ENCODE data around the gene ZNF652.
"Not testable (repeated sequence)": the region's sequence is repeated elsewhere in the genome, so short reads cannot be mapped to it uniquely, and the experiment has no call there.

The ZNF652 gene

DNA sequence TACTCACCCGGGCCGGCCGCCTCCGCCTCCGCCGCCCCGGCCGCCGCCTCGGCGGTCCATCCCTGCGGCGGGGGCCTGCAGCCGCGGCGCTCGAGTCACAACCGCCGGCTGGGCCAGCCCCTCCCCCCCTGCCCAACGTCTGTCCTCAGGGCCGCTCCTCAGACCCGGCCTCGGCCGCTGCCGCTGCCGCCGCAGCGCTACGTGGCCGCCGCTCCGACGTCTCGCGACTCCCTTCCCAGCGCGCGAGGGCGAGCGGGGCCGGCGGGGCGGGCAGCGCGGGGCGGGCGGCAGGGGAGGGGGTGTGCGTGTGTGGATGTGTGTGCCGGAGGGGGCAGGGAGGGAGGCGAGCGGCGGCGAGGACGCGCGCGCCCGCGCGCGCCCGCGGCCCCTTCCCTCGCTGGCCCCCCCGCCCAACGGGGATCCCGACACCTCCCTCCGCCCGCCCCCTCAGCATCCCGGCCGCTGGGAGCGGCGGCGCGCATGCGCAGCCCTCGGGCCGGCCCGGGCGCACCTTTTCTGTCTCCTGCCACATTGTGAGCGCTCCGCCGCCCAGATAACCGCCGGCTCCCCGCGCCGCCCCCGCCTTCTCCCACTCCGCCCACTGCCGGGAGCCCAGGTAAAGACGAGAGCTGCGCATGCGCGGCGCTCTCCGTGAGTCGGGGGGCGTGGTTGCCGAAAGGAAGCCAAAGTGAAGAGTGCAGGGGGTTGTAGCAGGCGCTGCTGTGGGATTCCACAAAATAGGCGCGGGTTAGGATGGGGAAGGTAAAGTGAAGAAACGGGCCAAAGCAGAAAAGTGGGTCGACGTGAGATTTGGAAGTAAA is at the start of gene ZNF652:
ZNF652 (minus strand) TSS at position 349 of the 821 bp plus-strand sequence. CDS start 44,525 bp downstream, outside the sequence.
- DNase-seq: peak; percentile 99

- peak; percentile 58 for DNase-seq
These were observed 47.0 kb upstream of the ZNF652 start for GRCh38 chr17:49409066-49409465.

DNA sequence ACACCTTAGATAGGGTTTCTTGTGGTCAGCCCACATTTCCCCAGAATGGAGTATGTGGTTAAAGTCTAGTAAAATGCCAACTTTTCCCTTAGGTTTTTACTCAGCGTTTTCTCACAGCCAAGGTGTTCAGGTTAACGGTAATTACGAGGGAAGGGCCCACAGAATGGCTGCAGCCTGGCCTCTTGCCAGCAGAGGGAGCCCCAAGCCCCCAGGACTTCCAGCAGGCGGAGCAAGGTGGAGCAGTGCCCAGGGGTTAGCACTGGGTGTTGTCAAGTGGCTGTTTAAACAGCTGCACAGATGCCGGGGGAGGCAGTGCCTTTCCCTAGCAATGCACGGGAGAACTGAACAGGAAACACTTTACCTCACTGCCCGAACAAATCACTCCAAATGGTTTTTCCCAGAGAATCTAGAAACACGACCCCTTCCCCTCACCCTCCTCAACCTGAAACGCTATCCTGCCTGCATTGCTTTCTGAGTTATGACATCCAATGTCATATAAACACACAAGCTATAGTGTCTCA is 46.0 kb upstream of the ZNF652 start:
- DNase-seq: peak; percentile 99

- DNase-seq: no peak
These were observed 45.0 kb upstream of the ZNF652 start for GRCh38 chr17:49407086-49407485.

- DNase-seq: no peak
These were observed 44.5 kb upstream of the ZNF652 start for GRCh38 chr17:49406421-49407061.

DNA sequence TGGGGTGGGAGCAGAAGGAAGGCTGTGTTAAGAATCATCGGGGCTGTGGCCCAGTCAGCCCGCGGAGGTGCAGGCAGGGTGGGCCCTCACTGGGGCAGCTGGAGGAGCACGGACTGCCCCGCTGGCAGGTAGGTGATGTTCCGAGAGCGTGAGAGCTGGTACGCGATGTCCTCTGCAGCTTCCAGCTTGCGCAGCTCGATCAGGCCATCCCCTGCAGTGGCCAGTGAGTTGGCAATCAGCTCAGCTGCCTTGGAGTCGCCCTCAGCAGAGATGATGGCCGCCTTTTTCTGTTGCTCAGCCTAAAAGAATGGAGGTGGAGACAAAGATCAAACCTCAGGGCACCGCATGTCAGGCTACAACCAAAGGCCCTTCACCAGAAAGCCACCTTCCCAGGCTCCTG is 42.9 kb upstream of the ZNF652 start:
- DNase-seq: no peak

DNA sequence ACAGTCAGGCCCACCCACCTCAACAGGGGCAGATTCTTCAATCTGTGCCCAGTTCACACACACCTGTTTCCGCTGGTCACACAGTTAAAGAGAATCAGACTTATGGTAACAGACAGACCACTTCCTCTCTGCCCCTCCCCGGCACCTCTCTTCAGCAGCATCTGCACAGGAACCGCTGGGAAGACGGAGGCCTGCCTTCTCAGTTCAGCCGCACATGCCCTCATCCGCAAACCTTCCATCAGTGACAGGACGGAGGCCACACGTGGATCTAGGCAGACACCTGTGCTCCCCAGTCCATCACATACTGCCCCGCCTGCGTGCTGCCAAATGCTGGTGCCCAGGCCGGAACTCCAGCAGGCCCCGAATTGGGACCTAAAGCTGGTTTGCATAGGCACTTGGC is 42.3 kb upstream of the ZNF652 start:
- DNase-seq: no peak

DNA sequence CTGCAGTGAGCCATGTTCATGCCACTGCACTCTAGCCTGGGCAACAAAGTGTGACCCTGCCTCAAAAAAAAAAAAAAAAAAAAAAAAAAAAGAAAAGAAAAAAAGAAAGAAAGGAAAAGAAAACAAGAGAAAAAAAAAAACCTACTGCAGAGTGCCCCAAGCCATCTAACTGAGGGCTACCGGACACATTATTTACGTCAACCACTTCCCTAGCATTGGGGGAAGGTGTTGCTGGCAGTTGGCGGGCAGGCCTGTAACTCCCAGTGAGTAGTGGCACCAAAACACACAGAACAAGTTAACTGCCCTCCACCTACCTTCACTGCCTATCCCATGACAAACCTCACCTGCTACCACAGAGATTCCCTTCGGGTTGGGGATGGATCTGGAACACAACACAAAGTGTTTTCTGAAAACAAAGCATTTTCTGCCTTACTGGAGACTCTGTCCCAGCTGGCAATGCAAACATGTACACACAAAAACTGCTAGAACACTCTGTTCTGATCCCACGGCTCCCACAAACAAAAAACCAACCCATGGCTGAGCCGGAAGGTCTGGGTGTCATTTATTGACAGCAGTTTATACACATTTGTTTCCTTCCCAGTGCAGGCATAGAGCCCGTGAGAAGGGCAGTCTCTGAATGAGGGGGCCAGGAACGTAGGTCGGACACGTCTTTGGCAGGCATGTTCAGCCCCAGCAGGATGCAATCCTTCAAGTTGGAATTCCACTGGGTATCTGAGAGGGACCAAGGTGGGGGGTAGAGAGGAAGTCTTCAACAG is 41.7 kb upstream of the ZNF652 start:
- no peak for DNase-seq

DNA sequence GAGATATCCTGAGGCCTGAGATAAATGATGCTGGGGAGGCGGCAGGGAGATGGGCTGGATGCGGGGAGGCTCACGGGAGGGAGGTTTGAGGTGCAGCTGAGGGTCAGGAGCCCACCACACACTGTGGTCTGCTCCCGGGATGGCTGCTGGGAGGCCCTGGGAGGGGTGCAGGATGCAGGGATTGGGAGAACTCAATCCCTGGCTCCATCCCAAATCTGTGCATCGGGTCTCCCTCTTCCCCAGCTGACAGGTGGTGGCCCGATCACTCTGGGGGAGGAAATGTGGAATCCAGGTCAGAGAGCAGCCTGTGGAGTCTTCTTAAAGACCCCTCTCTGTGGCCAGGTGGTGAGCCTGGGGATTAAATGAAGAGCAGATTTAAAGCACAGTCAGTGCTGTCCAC is 40.7 kb upstream of the ZNF652 start:
- no peak for DNase-seq

- DNase-seq: no peak
These were observed 40.0 kb upstream of the ZNF652 start for GRCh38 chr17:49401971-49402611.

GRCh38 chr17:49399995-49400394 is 37.9 kb upstream of the ZNF652 start:
- DNase-seq: no peak

DNA sequence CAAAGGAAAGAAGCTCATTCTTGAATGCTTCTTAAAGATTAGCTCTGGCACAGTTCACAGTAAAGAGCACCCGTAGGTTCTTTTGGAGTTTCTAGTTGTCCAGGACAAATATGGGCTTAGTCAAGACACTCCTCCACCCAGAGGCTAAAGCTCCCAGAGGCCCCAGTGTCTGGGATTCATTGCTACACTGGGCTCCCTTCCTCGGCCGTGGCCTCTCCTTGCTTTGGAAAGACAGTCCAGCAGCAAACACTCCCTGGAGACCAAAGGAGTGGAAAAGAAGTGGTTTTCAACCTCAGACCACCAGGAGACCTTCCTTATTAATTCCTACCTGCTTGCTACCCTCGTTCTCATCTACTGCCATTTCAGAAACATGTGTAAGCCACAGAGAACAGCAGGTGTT is 35.5 kb upstream of the ZNF652 start:
- no peak for DNase-seq

GRCh38 chr17:49393491-49394255 is 31.6 kb upstream of the ZNF652 start:
- DNase-seq: no peak

- DNase-seq: peak; percentile 30
These were observed 28.7 kb upstream of the ZNF652 start for GRCh38 chr17:49390548-49391324.

GRCh38 chr17:49389514-49390347 is 27.7 kb upstream of the ZNF652 start:
- not testable (repeated sequence) for DNase-seq

- no peak for DNase-seq
These were observed 26.9 kb upstream of the ZNF652 start for GRCh38 chr17:49388692-49389513.

GRCh38 chr17:49388290-49388640 is 26.2 kb upstream of the ZNF652 start:
- DNase-seq: no peak

GRCh38 chr17:49387498-49388289 is 25.6 kb upstream of the ZNF652 start:
- DNase-seq: no peak

GRCh38 chr17:49386373-49386772 is 24.3 kb upstream of the ZNF652 start:
- no peak for DNase-seq
